NCI-H2081 treated with DMSO at 0.1 percent for 48 hours (cell line): ENCODE results near the gene CFAP20DC.

Experiments used
- DNase-seq: peaks from one replicate; lab custom pipeline; 2025; lab: John Stamatoyannopoulos, UW

The CFAP20DC gene

DNA sequence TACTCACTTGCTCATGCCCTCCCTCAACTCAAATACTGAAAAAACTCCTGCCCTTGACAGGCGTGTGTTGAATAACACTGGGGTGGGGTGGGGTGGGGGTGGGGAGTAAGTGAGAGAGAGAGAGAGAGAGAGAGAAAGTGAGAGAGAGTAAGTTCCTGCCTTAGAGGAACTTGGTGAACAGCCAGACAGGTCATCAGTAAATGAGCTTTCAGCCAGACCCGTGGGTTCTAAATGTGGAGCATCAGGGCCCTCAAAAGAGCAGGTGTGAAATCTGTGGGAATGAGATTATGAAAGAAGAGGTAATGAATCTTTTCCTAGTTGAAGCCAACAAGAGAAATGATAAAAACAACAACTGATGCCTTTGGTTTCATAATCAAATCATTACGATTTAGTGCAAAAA lies 248.9 kb downstream of the CFAP20DC start:
- DNase-seq: no peak

GRCh38 chr3:58800032-58800431 lies 249.8 kb downstream of the CFAP20DC start:
- no peak for DNase-seq

GRCh38 chr3:58799271-58799670 lies 250.6 kb downstream of the CFAP20DC start:
- DNase-seq: no peak

GRCh38 chr3:58798312-58798711 lies 251.5 kb downstream of the CFAP20DC start:
- no peak for DNase-seq

GRCh38 chr3:58794750-58795149 lies 255.1 kb downstream of the CFAP20DC start:
- DNase-seq: no peak

- DNase-seq: no peak
Observed at GRCh38 chr3:58793938-58794337, 255.9 kb downstream of the CFAP20DC start.

- DNase-seq: no peak
Observed at GRCh38 chr3:58792921-58793451, 256.8 kb downstream of the CFAP20DC start.

GRCh38 chr3:58789385-58789784 lies 260.4 kb downstream of the CFAP20DC start:
- no peak for DNase-seq

GRCh38 chr3:58784888-58785287 lies 264.9 kb downstream of the CFAP20DC start:
- no peak for DNase-seq

DNA sequence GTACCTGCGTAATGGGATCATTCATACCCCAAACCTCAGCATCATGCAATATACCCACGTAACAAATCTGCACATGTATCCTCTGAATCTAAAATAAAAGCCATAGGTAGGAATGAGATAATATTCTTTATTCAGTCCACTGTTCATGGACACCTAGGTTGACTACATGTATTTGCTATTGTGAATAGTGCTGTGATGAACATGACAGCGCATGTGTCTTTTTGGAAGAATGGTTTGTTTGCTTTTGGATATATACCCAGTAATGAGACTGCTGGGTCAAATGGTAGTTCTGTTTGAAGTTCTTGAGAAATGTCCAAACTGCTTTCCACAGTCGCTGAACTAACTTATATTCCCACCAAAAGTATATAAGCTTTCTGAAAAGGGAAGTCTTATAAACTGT lies 265.4 kb downstream of the CFAP20DC start:
- no peak for DNase-seq

DNA sequence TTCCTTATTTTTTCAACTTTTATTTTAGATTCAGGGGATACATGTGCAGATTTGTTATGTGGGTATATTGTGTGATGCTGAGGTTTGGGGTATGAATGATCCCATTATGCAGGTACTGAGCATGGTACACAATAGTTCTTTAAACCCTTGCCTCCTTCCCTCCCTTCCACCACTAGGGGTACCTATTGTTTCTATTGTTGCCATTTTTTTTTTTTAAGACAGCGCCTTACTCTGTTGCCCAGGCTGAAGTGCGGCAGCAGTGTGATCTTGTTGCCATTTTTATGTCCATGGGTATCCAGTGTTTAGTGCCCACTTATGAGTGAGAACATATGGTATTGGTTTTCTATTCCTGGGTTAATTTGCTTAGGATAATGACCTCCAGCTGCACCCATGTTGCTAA lies 266.0 kb downstream of the CFAP20DC start:
- DNase-seq: no peak

DNA sequence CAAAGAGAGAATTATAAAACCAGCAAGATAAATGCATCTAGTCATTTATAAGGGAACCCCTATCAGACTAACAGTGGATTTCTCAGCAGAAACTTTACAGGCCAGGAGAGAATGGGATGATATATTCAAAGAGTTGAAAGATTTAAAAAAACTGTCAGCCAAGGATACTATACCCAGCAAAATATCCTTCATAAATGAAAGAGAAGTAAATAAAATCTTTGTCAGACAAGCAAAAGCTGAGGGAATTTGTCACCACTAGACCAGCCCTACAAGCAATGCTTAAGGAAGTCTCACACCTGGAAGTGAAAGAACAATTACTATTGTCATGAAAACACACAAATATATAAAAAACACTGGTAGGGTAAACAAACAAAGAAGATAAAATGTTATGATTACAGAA lies 269.9 kb downstream of the CFAP20DC start:
- DNase-seq: no peak

DNA sequence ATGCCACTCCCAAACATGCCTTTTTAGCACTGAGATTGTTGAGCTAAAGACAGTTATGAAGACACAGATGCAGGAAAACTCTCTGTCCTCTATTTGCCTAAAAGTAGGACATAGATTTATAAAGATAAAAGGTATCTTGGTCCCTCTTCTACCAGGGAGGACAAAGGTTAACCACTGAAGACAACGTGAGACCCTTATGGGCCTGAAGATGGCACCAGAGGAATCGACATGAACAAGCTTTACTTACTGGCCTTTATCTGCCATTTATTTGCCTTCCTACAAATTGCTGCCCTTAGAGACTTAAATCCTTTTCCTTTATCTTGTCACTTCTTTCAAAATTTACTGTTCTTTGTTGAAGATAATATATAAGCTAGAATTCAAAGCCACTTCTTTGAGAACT lies 273.6 kb downstream of the CFAP20DC start:
- DNase-seq: no peak

DNA sequence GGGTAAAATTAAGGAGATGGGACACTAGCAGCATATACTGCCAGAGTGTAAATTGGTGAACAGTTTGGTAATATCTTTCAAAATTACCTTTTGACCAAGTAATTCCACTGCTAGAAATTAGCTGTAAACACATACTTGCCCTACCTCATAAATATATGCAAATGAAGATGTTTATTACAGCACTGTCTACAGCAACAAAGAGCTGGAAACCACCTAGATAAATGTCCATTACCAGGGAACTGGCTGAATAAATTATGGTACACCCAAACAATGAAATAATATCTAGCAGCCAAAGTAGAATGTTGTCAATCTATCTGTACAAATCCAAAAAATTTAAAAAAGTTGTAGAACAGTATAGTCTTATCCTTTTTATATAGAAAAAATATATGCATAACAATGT lies 277.4 kb downstream of the CFAP20DC start:
- DNase-seq: no peak

DNA sequence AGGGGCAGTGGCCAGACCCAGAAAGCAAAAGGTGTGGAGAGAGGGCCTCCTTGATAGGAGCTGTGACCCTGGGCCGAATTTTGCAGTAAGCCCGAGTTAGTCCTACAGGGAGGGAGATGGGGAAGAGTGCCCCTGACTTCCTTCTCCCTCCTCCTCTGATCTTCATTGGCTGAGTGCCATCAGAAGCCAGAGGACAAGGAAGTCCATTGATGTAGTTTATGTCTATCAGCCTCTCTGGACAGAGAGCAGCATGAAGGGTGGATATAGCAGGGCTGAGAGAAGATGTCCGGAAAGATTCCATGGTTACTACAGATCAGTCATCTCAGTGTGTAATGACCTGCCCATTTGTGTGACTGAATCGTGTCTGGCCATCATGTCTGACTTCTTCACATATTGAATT lies 280.8 kb downstream of the CFAP20DC start:
- no peak for DNase-seq

- DNase-seq: no peak
Observed at GRCh38 chr3:58766587-58767282, 283.1 kb downstream of the CFAP20DC start.

DNA sequence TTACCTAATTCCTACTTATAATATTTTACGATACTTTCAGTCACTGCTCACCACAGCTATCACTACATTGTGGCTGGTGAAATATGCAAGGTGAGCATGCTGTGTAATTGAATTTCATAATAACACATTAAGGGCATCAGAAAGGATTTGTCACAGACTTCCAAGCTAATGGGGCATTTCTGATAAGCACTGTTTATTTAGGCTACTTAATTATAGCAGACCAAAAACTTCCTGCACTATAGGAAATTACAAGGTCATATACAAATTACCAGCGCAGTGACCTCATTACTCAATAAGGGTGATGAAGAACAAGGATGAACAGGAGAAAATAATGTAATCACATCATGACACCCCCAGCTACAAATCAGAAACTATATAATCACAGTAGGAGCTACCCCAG lies 294.7 kb downstream of the CFAP20DC start:
- DNase-seq: no peak

DNA sequence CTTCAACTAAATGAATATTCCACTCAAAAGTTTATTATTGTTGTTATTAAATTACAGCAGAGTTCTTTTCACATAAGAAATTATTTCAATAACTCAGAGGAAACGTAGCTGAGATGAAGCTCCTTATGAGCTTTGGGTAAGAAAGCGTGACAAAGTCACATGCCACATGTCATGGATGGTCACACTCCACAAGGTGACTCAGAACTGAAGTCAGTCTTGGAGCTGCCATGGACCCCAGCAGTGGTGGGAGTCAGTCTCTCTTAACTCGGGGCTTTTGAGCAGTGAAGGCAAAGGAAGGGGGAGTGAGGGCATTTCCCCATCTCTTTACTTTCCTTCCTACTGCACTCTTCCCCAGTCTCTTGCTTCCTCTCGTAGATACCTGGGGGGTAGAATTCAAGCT lies 295.8 kb downstream of the CFAP20DC start:
- no peak for DNase-seq

- no peak for DNase-seq
Observed at GRCh38 chr3:58751882-58752567, 297.8 kb downstream of the CFAP20DC start.

DNA sequence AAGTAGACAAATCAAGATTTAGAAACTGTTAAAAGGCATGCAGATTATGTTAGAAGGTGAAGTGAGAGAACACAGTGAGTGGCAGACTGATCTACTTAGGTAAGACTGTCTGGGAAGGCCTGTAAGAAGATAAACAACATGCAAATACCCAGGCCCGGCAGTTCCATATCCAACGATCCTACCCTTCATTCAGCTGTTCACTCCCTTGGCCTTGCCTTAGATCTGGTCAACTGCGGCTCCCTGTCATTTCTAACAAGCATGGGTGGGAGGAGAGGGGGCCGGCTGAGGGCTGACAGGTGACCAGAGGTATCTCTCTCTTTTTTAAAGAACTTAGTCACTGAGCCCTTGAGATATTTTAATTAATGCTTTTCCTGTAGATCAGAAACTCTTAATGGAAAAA lies 298.6 kb downstream of the CFAP20DC start:
- no peak for DNase-seq

DNA sequence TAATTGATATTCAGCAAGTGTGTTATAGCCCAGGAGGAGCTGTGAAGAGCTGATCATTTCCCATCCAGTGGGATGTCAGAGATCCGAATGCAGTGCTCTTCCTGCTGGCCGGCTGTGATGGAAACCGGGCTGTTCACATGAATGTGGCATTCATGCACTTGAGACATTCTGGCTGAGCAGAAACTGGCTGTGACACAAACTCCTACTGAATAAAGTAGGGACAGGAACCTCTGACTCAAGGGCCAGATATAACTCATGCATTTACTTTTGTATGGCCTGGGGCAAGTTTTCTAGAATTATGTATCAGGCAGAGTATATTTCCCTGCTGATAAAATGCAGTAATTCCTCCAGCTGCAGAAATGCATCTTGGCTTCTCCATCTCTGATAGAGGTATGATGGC lies 299.9 kb downstream of the CFAP20DC start:
- no peak for DNase-seq

DNA sequence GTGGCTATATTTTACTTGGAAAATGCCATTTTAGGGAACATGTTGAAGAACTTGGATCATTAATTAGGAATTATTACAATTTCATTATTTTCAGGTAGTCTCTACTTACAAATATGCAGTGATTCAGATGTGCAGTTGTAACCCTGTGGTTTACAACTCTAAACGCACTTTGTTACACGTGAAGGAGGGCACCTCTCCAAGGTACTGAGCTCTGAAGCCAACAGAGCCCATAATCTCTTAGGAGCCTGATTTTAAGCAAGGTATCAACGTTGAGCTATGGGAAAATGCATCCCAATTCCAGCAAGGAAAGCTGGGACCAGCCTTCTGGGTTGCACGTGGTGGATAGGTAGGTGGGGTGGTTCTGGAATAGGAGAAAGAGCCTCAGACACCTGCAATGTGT lies 301.8 kb downstream of the CFAP20DC start:
- DNase-seq: no peak

GRCh38 chr3:58746758-58747157 lies 303.1 kb downstream of the CFAP20DC start:
- no peak for DNase-seq

DNA sequence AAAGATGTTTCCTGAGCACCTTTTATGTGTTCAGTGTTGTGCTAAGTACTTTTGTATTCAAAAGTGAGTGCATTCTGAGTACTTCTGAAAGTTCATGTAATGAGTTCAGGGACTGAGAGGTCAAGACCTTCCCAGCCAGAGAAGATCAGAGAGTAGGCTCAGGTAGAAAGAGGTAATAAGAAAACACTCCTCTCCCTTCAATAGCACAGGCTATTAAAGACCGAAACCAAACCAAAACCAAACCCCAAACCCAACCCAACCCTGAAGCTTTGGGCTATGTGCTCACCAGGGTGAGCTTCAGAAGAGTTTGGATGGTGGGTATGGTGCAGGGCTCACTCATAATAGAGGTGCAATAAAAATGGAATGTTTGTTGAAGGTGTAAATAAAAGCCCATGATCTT lies 306.5 kb downstream of the CFAP20DC start:
- no peak for DNase-seq
